Measurements from ENCODE around the gene XG.

DNA sequence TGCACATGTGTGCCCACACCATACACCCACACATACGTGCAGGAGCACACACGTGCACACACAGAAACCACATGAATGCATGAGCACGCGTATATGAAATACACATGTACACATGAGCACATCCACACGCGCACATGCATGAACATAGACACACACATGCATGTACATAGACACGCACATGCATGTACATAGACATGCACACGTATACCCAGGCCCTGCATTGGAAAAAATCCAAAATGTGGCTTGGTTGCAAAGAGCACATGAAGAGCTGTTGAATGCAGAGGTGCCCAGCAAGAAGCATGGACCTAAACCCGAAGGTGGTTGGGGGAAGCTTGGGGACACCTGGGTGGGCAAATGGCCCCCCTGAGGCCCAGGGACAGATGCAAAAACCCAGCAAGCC, 42.3 kb upstream of the XG start:
- TF ChIP-seq, protein P1, sequence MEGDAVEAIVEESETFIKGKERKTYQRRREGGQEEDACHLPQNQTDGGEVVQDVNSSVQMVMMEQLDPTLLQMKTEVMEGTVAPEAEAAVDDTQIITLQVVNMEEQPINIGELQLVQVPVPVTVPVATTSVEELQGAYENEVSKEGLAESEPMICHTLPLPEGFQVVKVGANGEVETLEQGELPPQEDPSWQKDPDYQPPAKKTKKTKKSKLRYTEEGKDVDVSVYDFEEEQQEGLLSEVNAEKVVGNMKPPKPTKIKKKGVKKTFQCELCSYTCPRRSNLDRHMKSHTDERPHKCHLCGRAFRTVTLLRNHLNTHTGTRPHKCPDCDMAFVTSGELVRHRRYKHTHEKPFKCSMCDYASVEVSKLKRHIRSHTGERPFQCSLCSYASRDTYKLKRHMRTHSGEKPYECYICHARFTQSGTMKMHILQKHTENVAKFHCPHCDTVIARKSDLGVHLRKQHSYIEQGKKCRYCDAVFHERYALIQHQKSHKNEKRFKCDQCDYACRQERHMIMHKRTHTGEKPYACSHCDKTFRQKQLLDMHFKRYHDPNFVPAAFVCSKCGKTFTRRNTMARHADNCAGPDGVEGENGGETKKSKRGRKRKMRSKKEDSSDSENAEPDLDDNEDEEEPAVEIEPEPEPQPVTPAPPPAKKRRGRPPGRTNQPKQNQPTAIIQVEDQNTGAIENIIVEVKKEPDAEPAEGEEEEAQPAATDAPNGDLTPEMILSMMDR (IDR thresholded peaks at IDR 0.05; ENCODE audit: low read depth, low read length, poor library complexity, severe bottlenecking), result no peak
- no peak for TF ChIP-seq EZH2phosphoT487 (IDR thresholded peaks at IDR 0.05; ENCODE audit: borderline replicate concordance, low read length)

All from DOHH2 (cell line).